H1 (cell line): ENCODE measurements around the gene FGD4. TPM values are rescaled to one million over a fixed set of nuclear protein-coding genes. Genes with fewer than 3 reads are reported as not detected.

ENCODE experiments used
- CTCF ChIA-PET: fragments of 300-600 bp; sonication (Branson Sonifier 250); formaldehyde crosslinking; loops from one replicate; lab custom pipeline; 2021; ENCODE audit not compliant: partially characterized antibody; lab: Charles Lee
- POLR2A ChIA-PET: fragments of 300-600 bp; sonication (Branson Sonifier 250); formaldehyde crosslinking; loops from one replicate; lab custom pipeline; 2021; ENCODE audit warnings: inconsistent platforms; ENCODE audit not compliant: partially characterized antibody; lab: Charles Lee
- DNase-seq, 2 experiments: peaks; one replicate each; pipeline versions ENCODE4 v3.0.0 to v3.0.0-alpha.2; 2010 to 2022; ENCODE audit warnings: low spot score in 2 of 2, low read depth in 1 of 2, mixed read lengths in 1 of 2
- FAIRE-seq: peaks from 2 replicates; lab custom pipeline; 2011; peaks lifted over from hg19 to GRCh38; lab: Jason Lieb, UNC
- H2AFZ ChIP-seq: 2 replicates; pipeline ENCODE4 v1.8.1; 2012; ENCODE audit warnings: low read length, inconsistent platforms
- H2AK5ac ChIP-seq: 2 replicates; pipeline ENCODE4 v1.6.1; 2013; ENCODE audit warnings: low read depth, low read length
- H2BK120ac ChIP-seq: replicated peaks from 2 replicates; pipeline ENCODE3; 2013; ENCODE audit warnings: low read depth, low read length, inconsistent platforms
- H2BK12ac ChIP-seq: 2 replicates; pipeline ENCODE4 v1.6.1; 2013; ENCODE audit warnings: low read depth, low read length
- H2BK15ac ChIP-seq: 2 replicates; pipeline ENCODE4 v1.6.1; 2013; ENCODE audit warnings: low read length
- H2BK20ac ChIP-seq: 2 replicates; pipeline ENCODE4 v1.6.1; 2013; ENCODE audit warnings: low read length
- H2BK5ac ChIP-seq: 2 replicates; pipeline ENCODE4 v1.6.1; 2013; ENCODE audit warnings: low read depth, low read length
- H3K14ac ChIP-seq: 2 replicates; pipeline ENCODE4 v1.6.1; 2013; ENCODE audit warnings: inconsistent platforms; ENCODE audit not compliant: insufficient read length
- H3K18ac ChIP-seq: 2 replicates; pipeline ENCODE4 v1.6.1; 2013; ENCODE audit warnings: low read length; ENCODE audit errors: extremely low read depth
- H3K23ac ChIP-seq: 2 replicates; pipeline ENCODE4 v1.6.1; 2013; ENCODE audit warnings: inconsistent platforms; ENCODE audit not compliant: insufficient read length
- H3K23me2 ChIP-seq: 2 replicates; pipeline ENCODE4 v1.6.1; 2013; ENCODE audit warnings: low read depth, low read length
- H3K27ac ChIP-seq: 2 replicates; pipeline ENCODE4 v1.6.1; 2011; ENCODE audit warnings: low read depth, low read length, inconsistent platforms
- H3K27me3 ChIP-seq, 4 experiments: replicated peaks in 1 of 4; 1 replicate in 1 of 4; 2 replicates in 3 of 4; pipeline versions ENCODE4 v1.6.1 to v1.8.1; 2011 to 2013; ENCODE audit warnings: low read length in 3 of 4, mild to moderate bottlenecking in 3 of 4, inconsistent platforms in 2 of 4, mixed read lengths in 2 of 4, moderate library complexity in 1 of 4; ENCODE audit not compliant: control insufficient read depth in 3 of 4, insufficient read depth in 3 of 4; ENCODE audit errors: extremely low read depth in 1 of 4
- H3K36me3 ChIP-seq, 4 experiments: 2 replicates each; pipeline versions ENCODE4 v1.6.1 to v1.8.1; 2011 to 2013; ENCODE audit warnings: mild to moderate bottlenecking in 4 of 4, low read length in 3 of 4, moderate library complexity in 2 of 4, control low read depth in 1 of 4, inconsistent platforms in 1 of 4; ENCODE audit not compliant: insufficient read depth in 4 of 4, control insufficient read depth in 2 of 4
- H3K4ac ChIP-seq: replicated peaks from 2 replicates; pipeline ENCODE3; 2013; ENCODE audit warnings: low read length, low read depth, mixed read lengths, inconsistent platforms; ENCODE audit not compliant: insufficient read length
- H3K4me1 ChIP-seq, 4 experiments: replicated peaks in 1 of 4; 1 replicate in 1 of 4; 2 replicates in 3 of 4; pipeline versions ENCODE4 v1.6.1 to v1.8.1; 2011 to 2013; ENCODE audit warnings: low read length in 3 of 4, inconsistent platforms in 2 of 4, mixed read lengths in 1 of 4; ENCODE audit not compliant: insufficient read depth in 4 of 4, control insufficient read depth in 3 of 4
- H3K4me2 ChIP-seq, 2 experiments: 2 replicates each; pipeline versions ENCODE4 v1.6.1 to v1.8.1; 2011 to 2013; ENCODE audit warnings: low read depth in 2 of 2, low read length in 2 of 2, control low read depth in 1 of 2, inconsistent platforms in 1 of 2, mild to moderate bottlenecking in 1 of 2; ENCODE audit not compliant: insufficient read depth in 1 of 2
- H3K4me3 ChIP-seq, 4 experiments: fragments of 200-600, 300-600 bp in 1 of 4; sonication (generic), shearing (Covaris generic), sonication (Bioruptor Twin) in 1 of 4; 2 replicates each; pipeline versions ENCODE4 v1.5.1 to v1.8.1; 2011 to 2016; ENCODE audit warnings: low read length in 4 of 4, low read depth in 3 of 4, control low read depth in 2 of 4, inconsistent platforms in 2 of 4, mild to moderate bottlenecking in 2 of 4, mixed read lengths in 1 of 4, moderate library complexity in 1 of 4; ENCODE audit not compliant: insufficient read depth in 2 of 4; ENCODE audit errors: extremely low read depth in 1 of 4
- H3K56ac ChIP-seq: replicated peaks from 2 replicates; pipeline ENCODE3; 2013; ENCODE audit warnings: low read depth, mild to moderate bottlenecking, mixed read lengths, low read length, inconsistent platforms; ENCODE audit not compliant: insufficient read length
- H3K79me1 ChIP-seq: 2 replicates; pipeline ENCODE4 v1.6.1; 2013; ENCODE audit warnings: low read depth, low read length, control low read depth
- H3K79me2 ChIP-seq, 2 experiments: 2 replicates each; pipeline versions ENCODE4 v1.6.1 to v1.8.1; 2012 to 2013; ENCODE audit warnings: low read length in 2 of 2, mild to moderate bottlenecking in 2 of 2, inconsistent platforms in 1 of 2; ENCODE audit not compliant: insufficient read depth in 2 of 2, control insufficient read depth in 1 of 2
- H3K9ac ChIP-seq, 4 experiments: replicated peaks in 1 of 4; 1 replicate in 1 of 4; 2 replicates in 3 of 4; pipeline versions ENCODE4 v1.6.1 to v1.8.1; 2011 to 2013; ENCODE audit warnings: low read depth in 3 of 4, low read length in 3 of 4, control low read depth in 2 of 4, mild to moderate bottlenecking in 2 of 4, moderate library complexity in 2 of 4, inconsistent platforms in 1 of 4; ENCODE audit errors: extremely low read depth in 1 of 4
- H3K9me3 ChIP-seq, 2 experiments: 2 replicates each; pipeline versions ENCODE4 v1.6.1 to v1.8.1; 2012 to 2013; ENCODE audit warnings: mild to moderate bottlenecking in 2 of 2, moderate library complexity in 2 of 2, control low read depth in 1 of 2, inconsistent platforms in 1 of 2, low read depth in 1 of 2, low read length in 1 of 2, mixed read lengths in 1 of 2; ENCODE audit not compliant: insufficient read depth in 2 of 2
- H4K20me1 ChIP-seq, 2 experiments: replicated peaks in 1 of 2; 2 replicates each; pipeline versions ENCODE3 to v1.8.1; 2011 to 2013; ENCODE audit warnings: inconsistent platforms in 2 of 2, low read length in 2 of 2, mild to moderate bottlenecking in 1 of 2; ENCODE audit not compliant: insufficient read depth in 2 of 2, control insufficient read depth in 1 of 2
- H4K5ac ChIP-seq: 2 replicates; pipeline ENCODE4 v1.6.1; 2013; ENCODE audit warnings: low read length, low read depth, mixed read lengths, inconsistent platforms; ENCODE audit not compliant: insufficient read length
- H4K8ac ChIP-seq: 2 replicates; pipeline ENCODE4 v1.8.0; 2013; ENCODE audit warnings: mild to moderate bottlenecking, moderate library complexity, low read length, inconsistent platforms; ENCODE audit not compliant: insufficient read depth; ENCODE audit errors: extremely low read depth
- H4K91ac ChIP-seq: replicated peaks from 2 replicates; pipeline ENCODE3; 2013; ENCODE audit warnings: low read length, mixed read lengths, inconsistent platforms; ENCODE audit not compliant: insufficient read length
- ATF2 ChIP-seq: IDR thresholded peaks from 2 replicates; pipeline ENCODE4 v1.6.1; 2012; ENCODE audit warnings: low read length, inconsistent platforms
- BRCA1 ChIP-seq: IDR thresholded peaks from 2 replicates; pipeline ENCODE4 v1.6.1; 2012; ENCODE audit warnings: low read depth, low read length, improper control_type of control experiment
- CBX5 ChIP-seq: fragments of 300-800, 300-1000 bp; sonication (generic); IDR thresholded peaks from 2 replicates; pipeline ENCODE4 v1.7.1; 2016; ENCODE audit warnings: antibody characterized with exemption, low read length, low read depth
- CEBPB ChIP-seq: IDR thresholded peaks from 2 replicates; pipeline ENCODE4 v1.6.1; 2012; ENCODE audit warnings: low read depth, low read length
- EGR1 ChIP-seq: IDR thresholded peaks from 2 replicates; pipeline ENCODE4 v1.6.1; 2011; ENCODE audit warnings: low read depth, low read length, borderline replicate concordance
- EP300 ChIP-seq, 2 experiments: IDR thresholded peaks; 1 replicate in 1 of 2; 2 replicates in 1 of 2; pipeline ENCODE4 v1.6.1; 2011 to 2012; ENCODE audit warnings: low read depth in 2 of 2, low read length in 2 of 2, mild to moderate bottlenecking in 2 of 2, borderline replicate concordance in 1 of 2, inconsistent platforms in 1 of 2, moderate library complexity in 1 of 2
- GABPA ChIP-seq: IDR thresholded peaks from 2 replicates; pipeline ENCODE4 v1.6.1; 2011; ENCODE audit warnings: mild to moderate bottlenecking, low read length, moderate library complexity, borderline replicate concordance; ENCODE audit not compliant: insufficient read depth
- JUND ChIP-seq: IDR thresholded peaks from 2 replicates; pipeline ENCODE4 v1.6.1; 2011; ENCODE audit warnings: mild to moderate bottlenecking, improper control_type of control experiment, low read length
- KDM5A ChIP-seq: fragments of 200-600 bp; IDR thresholded peaks from 2 replicates; pipeline ENCODE4 v1.7.1; 2012; ENCODE audit warnings: mild to moderate bottlenecking, low read length, inconsistent platforms, mixed read lengths
- RBBP5 ChIP-seq: IDR thresholded peaks from 2 replicates; pipeline ENCODE4 v1.7.1; 2012; ENCODE audit warnings: low read depth, mild to moderate bottlenecking, inconsistent platforms, low read length, moderate library complexity, borderline replicate concordance
- RFX5 ChIP-seq: IDR thresholded peaks from 2 replicates; pipeline ENCODE4 v1.6.1; 2011; ENCODE audit warnings: low read depth, low read length, improper control_type of control experiment, borderline replicate concordance
- TAF1 ChIP-seq: IDR thresholded peaks from 2 replicates; pipeline ENCODE4 v1.6.1; 2011; ENCODE audit warnings: mild to moderate bottlenecking, low read depth, low read length
- ZNF274 ChIP-seq: IDR thresholded peaks from 2 replicates; pipeline ENCODE4 v1.7.0; 2012; ENCODE audit warnings: low read length, borderline replicate concordance; ENCODE audit errors: extremely low read depth
- WGBS, 2 experiments: shearing (Covaris generic) in 1 of 2; methylation state at CpG; one replicate each; pipeline versions ENCODE4 v1.1.6 to v1.1.7; 2013 to 2015; ENCODE audit warnings: low lambda C conversion rate in 2 of 2, mixed read lengths in 2 of 2, inconsistent platforms in 1 of 2, low coverage in 1 of 2, missing lambda C conversion rate in 1 of 2; ENCODE audit not compliant: insufficient replicate concordance in 2 of 2, insufficient coverage in 1 of 2, insufficient read length in 1 of 2; ENCODE audit errors: extremely low coverage in 1 of 2, missing lambda C conversion rate in 1 of 2; 5-methylcytosine and 5-hydroxymethylcytosine counted together
- polyA plus RNA-seq, 7 experiments: library from polyadenylated mRNA; depleted of rRNA in 3 of 7; stranded (reverse) in 5 of 7; unstranded in 2 of 7; fragments of >200 nt in 5 of 7; fragments of 200-250 nt in 2 of 7; gene quantifications; 1 replicate in 5 of 7; 2 replicates in 1 of 7; 4 replicates in 1 of 7; pipeline versions ENCODE4 v1.2.1 to v1.2.3, GENCODE V29; 2011 to 2013; ENCODE audit warnings: missing spikeins in 2 of 7, mixed read lengths in 2 of 7
- total RNA-seq: library from RNA; stranded (reverse); fragmentation: NEBNext Ultra II Directional; extraction: Animal tissue kit (Norgen Biotek cat#: 25700); gene quantifications from 2 replicates; pipeline ENCODE4 v1.2.1, GENCODE V29; 2021

Gene FGD4
- total and polyA plus RNA-seq, 2 of the 8 experiments (the other 6 are each of a cell fraction or from before 2014, with no cell fraction given): 8.5 to 48.2 TPM

GRCh38 chr12:32493282-32493681 lies 93.9 kb downstream of the FGD4 start:
- H4K91ac ChIP-seq: no peak overlapping the region
- no peak overlapping the region for H3K27ac ChIP-seq
- H2BK5ac ChIP-seq: no peak overlapping the region
- no peak for DNase-seq
- H2AFZ ChIP-seq: no peak overlapping the region
- H3K36me3 ChIP-seq: no peaks in the 10 kb centered on the region
- H2AK5ac ChIP-seq: no peak overlapping the region
- H3K4me3 ChIP-seq: no peak overlapping the region
- no peak overlapping the region for H2BK15ac ChIP-seq
- H3K18ac ChIP-seq: no peak overlapping the region
- no peak overlapping the region for H3K4me2 ChIP-seq
- no peak overlapping the region for H4K8ac ChIP-seq
- no peak overlapping the region for H3K23ac ChIP-seq
- CTCF ChIA-PET: interaction anchor here (0.9 to 1.3 kb wide), 4 partner anchors 18 to 179 kb away, joined by 3 to 5 read pairs (median 3); no protein-coding TSS in a partner anchor
- peaks cover 7 to 97% of the 10 kb centered on the region in 2 experiments; a peak in 3 of 4 replicates for H3K79me2 ChIP-seq
- no peak overlapping the region for H2BK20ac ChIP-seq
- H3K14ac ChIP-seq: no peak overlapping the region
- no peak overlapping the region for H2BK12ac ChIP-seq
- H3K79me1 ChIP-seq: peaks cover 7% of the 10 kb centered on the region; the same call in 1 of the 2 replicates
- H4K20me1 ChIP-seq: peaks cover 13% of the 10 kb centered on the region in 2 experiments
- H3K9ac ChIP-seq: no peak overlapping the region
- no peak for FAIRE-seq
- H3K56ac ChIP-seq: no peak overlapping the region
- peaks cover 0 to 6% (median 3%) of the 10 kb centered on the region in 4 experiments; a peak in 3 of 7 replicates for H3K4me1 ChIP-seq
- no peaks in the 10 kb centered on the region for H3K23me2 ChIP-seq
- WGBS, 2 experiments: 85% methylated on average over 4 of the region's 4 CpGs; no CpG with 5 or more reads in 1 of the 2 experiments
- no peak overlapping the region for H2BK120ac ChIP-seq
- POLR2A ChIA-PET: interaction anchor here (1.4 kb wide), 1 partner anchor 9 kb away, joined by 6 read pairs; no protein-coding TSS in a partner anchor
- no peak overlapping the region for H4K5ac ChIP-seq
- H3K27me3 ChIP-seq: no peaks in the 10 kb centered on the region
- H3K9me3 ChIP-seq: no peaks in the 10 kb centered on the region
- no peak overlapping the region for H3K4ac ChIP-seq
- TF ChIP-seq ZNF274 (no peak), CEBPB (no peak), KDM5A (no peak), CBX5 (no peak), RFX5 (no peak), BRCA1 (no peak), EP300 (IDR thresholded peaks at IDR 0.05; ENCODE audit: borderline replicate concordance in 1 of 2, low read depth in 2 of 2, low read length in 2 of 2) (no peak), ATF2 (no peak), TAF1 (no peak), GABPA (no peak), JUND (no peak), RBBP5 (no peak), EGR1 (no peak)
